ENCODE measurements around the gene PCDHB15. TPM values are rescaled to one million over a fixed set of nuclear protein-coding genes. Genes with fewer than 3 reads are reported as not detected.
"Not testable (repeated sequence)": the region's sequence is repeated elsewhere in the genome, so short reads cannot be mapped to it uniquely, and the experiment has no call there.

Gene PCDHB15
- total and polyA plus RNA-seq, 2 experiments from 2014 or later = 19.3 to 21.3 TPM

GRCh38 chr5:141236516-141237313 lies 8.5 kb upstream of the PCDHB15 start:
- no peaks in the 10 kb centered on the region for H3K36me3 ChIP-seq
- H3K27ac ChIP-seq = no peak overlapping the region
- no peaks in the 10 kb centered on the region for H3K27me3 ChIP-seq
- no peaks in the 10 kb centered on the region for H3K4me1 ChIP-seq (ENCODE audit: low read depth)
- no peak for TF ChIP-seq CTCF (IDR thresholded peaks at IDR 0.05; ENCODE audit: low read depth, low read length)
- no peak overlapping the region for H3K4me3 ChIP-seq
- H3K9me3 ChIP-seq (ENCODE audit: low read depth) = no peaks in the 10 kb centered on the region
- no peak for DNase-seq (ENCODE audit: low read depth in 1 of 2, low spot score in 1 of 2)

- no peaks in the 10 kb centered on the region for H3K27me3 ChIP-seq
- no peaks in the 10 kb centered on the region for H3K9me3 ChIP-seq (ENCODE audit: low read depth)
- no peak overlapping the region for H3K27ac ChIP-seq
- no peaks in the 10 kb centered on the region for H3K36me3 ChIP-seq
- no peak for TF ChIP-seq CTCF (IDR thresholded peaks at IDR 0.05; ENCODE audit: low read depth, low read length)
- H3K4me3 ChIP-seq = no peak overlapping the region
- no peak for DNase-seq (ENCODE audit: low read depth in 1 of 2, low spot score in 1 of 2)
- H3K4me1 ChIP-seq (ENCODE audit: low read depth) = no peaks in the 10 kb centered on the region
These were observed 3.7 kb upstream of the PCDHB15 start for GRCh38 chr5:141241496-141241895.

GRCh38 chr5:141246971-141247370 lies 1.8 kb downstream of the PCDHB15 start:
- H3K27me3 ChIP-seq; H3K36me3 ChIP-seq; H3K4me1 ChIP-seq (ENCODE audit: low read depth); H3K9me3 ChIP-seq (ENCODE audit: low read depth); H3K4me3 ChIP-seq; H3K27ac ChIP-seq; DNase-seq (ENCODE audit: low read depth in 1 of 2, low spot score in 1 of 2): not testable (repeated sequence)

- DNase-seq (ENCODE audit: low read depth in 1 of 2, low spot score in 1 of 2); H3K9me3 ChIP-seq (ENCODE audit: low read depth); H3K27me3 ChIP-seq; H3K36me3 ChIP-seq; H3K4me1 ChIP-seq (ENCODE audit: low read depth); H3K27ac ChIP-seq; H3K4me3 ChIP-seq: not testable (repeated sequence)
These were observed 2.2 kb downstream of the PCDHB15 start for GRCh38 chr5:141247434-141247833.

GRCh38 chr5:141250576-141250975 lies 5.4 kb downstream of the PCDHB15 start:
- no peak for DNase-seq (ENCODE audit: low read depth in 1 of 2, low spot score in 1 of 2)
- H3K4me1 ChIP-seq (ENCODE audit: low read depth) = no peaks in the 10 kb centered on the region
- no peak for TF ChIP-seq CTCF (IDR thresholded peaks at IDR 0.05; ENCODE audit: low read depth, low read length)
- no peaks in the 10 kb centered on the region for H3K36me3 ChIP-seq
- no peaks in the 10 kb centered on the region for H3K27me3 ChIP-seq
- no peak overlapping the region for H3K27ac ChIP-seq
- peaks cover 6% of the 10 kb centered on the region for H3K9me3 ChIP-seq (ENCODE audit: low read depth)
- H3K4me3 ChIP-seq = no peak overlapping the region

- H3K9me3 ChIP-seq (ENCODE audit: low read depth) = peaks cover 8% of the 10 kb centered on the region
- H3K36me3 ChIP-seq = no peaks in the 10 kb centered on the region
- H3K27ac ChIP-seq = no peak overlapping the region
- H3K27me3 ChIP-seq = no peaks in the 10 kb centered on the region
- no peak for DNase-seq (ENCODE audit: low read depth in 1 of 2, low spot score in 1 of 2)
- H3K4me3 ChIP-seq = no peak overlapping the region
- no peak for TF ChIP-seq CTCF (IDR thresholded peaks at IDR 0.05; ENCODE audit: low read depth, low read length)
- H3K4me1 ChIP-seq (ENCODE audit: low read depth) = no peaks in the 10 kb centered on the region
These were observed 13.3 kb downstream of the PCDHB15 start for GRCh38 chr5:141258464-141258863.
